ENCODE data around the gene TRERF1. TPM values are rescaled to one million over a fixed set of nuclear protein-coding genes. Genes with fewer than 3 reads are reported as not detected.

The TRERF1 gene
- total RNA-seq, 4 donors from 2014 or later: 0.47 to 0.87 (median 0.50) TPM

DNA sequence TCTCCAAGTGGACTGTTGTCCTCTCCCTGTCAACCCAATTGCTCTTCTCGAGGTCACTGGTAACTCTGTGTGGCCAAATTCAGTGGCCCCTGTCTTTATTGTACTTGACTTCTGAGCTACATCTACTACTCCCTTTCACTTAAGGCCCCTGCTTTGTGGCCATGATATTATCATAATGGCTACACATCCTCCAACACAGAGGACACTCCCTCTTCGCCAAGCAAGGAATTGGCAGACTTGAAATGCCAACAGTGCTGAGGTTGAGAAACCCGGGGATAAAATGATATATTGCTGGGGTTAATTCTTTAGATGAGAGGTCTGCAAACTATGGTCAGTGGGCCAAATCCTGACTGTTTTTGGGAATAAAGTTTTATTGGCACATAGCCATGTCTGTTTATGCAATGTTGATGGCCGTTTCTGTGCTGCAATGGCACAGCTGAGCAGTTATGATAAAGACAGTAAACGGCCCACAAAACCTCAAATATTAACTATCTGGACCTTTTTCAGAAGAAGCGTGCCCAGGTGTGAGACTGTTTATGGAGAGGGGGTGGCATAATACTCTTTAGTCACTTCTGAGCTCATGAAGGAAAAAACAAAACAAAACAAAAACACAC, 222.1 kb downstream of the TRERF1 start:
- in situ Hi-C loops (cut with MboI; ENCODE audit: low sequenced_read_pairs in 4 of 4) (loop anchor here in 1 of 4 donors (10.0 kb wide), 1 partner anchor 305 kb away; the partner anchor contains the start of genes BYSL and MED20), intact Hi-C loops (cut with DNase I; ENCODE audit: low total_unique reads) (no loop called here)
- Histone ChIP-seq H3K4me1 (no peaks in the 10 kb centered on the region), H3K4me3 (no peak overlapping the region), H3K36me3 (no peaks in the 10 kb centered on the region), H3K27me3 (no peaks in the 10 kb centered on the region), H3K27ac (no peak overlapping the region), H3K9me3 (no peaks in the 10 kb centered on the region)
- DNase-seq: no peak
- no peak for ATAC-seq
- TF ChIP-seq POLR2A (IDR thresholded peaks at IDR 0.05): no peak
- TF ChIP-seq, protein P1, sequence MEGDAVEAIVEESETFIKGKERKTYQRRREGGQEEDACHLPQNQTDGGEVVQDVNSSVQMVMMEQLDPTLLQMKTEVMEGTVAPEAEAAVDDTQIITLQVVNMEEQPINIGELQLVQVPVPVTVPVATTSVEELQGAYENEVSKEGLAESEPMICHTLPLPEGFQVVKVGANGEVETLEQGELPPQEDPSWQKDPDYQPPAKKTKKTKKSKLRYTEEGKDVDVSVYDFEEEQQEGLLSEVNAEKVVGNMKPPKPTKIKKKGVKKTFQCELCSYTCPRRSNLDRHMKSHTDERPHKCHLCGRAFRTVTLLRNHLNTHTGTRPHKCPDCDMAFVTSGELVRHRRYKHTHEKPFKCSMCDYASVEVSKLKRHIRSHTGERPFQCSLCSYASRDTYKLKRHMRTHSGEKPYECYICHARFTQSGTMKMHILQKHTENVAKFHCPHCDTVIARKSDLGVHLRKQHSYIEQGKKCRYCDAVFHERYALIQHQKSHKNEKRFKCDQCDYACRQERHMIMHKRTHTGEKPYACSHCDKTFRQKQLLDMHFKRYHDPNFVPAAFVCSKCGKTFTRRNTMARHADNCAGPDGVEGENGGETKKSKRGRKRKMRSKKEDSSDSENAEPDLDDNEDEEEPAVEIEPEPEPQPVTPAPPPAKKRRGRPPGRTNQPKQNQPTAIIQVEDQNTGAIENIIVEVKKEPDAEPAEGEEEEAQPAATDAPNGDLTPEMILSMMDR (IDR thresholded peaks at IDR 0.05 in 4 of 5, conservative IDR thresholded peaks at IDR 0.05 in 1 of 5): no peak

DNA sequence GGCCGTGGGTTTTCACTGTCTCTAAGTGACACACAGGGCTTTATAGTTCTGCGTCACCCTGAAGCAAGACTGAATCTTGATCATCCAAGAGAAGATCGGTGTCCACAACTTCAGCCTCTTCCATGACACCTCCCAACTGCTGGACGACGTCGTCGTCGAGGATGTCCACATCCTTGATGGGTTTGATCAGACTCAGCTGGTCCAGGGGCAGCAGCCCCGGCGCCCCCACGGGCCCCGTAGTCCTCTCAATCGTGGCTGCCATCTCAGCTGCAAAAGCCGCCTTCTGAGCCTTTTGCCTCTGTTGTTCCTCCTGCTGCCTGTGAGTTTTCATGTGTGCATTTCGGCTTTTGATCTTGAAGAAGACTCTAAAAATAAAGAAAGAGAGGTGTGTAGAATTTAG, 223.4 kb downstream of the TRERF1 start:
- intact Hi-C loops (cut with DNase I; ENCODE audit: low total_unique reads): no loop called here
- ATAC-seq (no peak), DNase-seq (no peak)
- H3K36me3 ChIP-seq: no peaks in the 10 kb centered on the region
- H3K4me1 ChIP-seq: no peaks in the 10 kb centered on the region
- H3K4me3 ChIP-seq: no peak overlapping the region
- no peak overlapping the region for H3K27ac ChIP-seq
- TF ChIP-seq, protein P1 (IDR thresholded peaks at IDR 0.05 in 4 of 5, conservative IDR thresholded peaks at IDR 0.05 in 1 of 5): no peak
- TF ChIP-seq POLR2A (IDR thresholded peaks at IDR 0.05): no peak
- no peaks in the 10 kb centered on the region for H3K9me3 ChIP-seq
- in situ Hi-C loops (cut with MboI; ENCODE audit: low sequenced_read_pairs in 4 of 4): loop anchor here in 1 of 4 donors (10.0 kb wide), 1 partner anchor 304 kb away; the partner anchor contains the start of genes BYSL and MED20
- H3K27me3 ChIP-seq: no peaks in the 10 kb centered on the region

DNA sequence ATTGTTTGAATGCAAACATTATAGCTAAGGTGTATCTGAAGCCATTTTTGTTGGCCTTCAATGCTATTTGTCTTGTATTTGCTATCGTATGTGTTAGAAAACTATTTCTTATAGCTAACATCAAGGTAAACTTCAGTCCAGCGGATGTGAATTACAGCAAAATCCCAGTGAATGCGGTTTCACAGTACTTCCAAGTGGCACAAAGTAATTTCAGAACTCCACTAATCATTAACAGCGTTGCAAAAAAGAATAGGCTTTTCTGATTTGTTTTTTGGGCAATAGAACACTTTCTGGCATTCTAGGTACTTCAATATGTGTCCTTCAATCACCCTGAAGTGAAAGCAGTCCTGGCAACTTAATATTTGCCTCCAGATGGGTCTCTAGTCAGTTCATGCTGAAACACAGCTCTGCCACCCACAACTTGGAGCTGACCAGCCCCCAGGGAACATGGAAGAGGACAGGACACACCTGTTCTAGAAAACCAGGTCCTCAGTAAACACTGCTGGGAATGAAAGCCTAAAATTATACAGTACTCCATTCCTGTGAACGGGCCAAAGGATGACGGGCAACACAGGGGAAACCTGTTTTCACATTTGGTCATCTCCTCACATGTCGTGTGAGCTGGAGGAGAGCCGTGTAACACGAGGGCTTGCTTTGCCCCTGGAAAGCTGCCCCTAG, 224.4 kb downstream of the TRERF1 start:
- in situ Hi-C loops (cut with MboI; ENCODE audit: low sequenced_read_pairs in 4 of 4) (loop anchor here in 1 of 4 donors (10.0 kb wide), 1 partner anchor 303 kb away; the partner anchor contains the start of genes BYSL and MED20), intact Hi-C loops (cut with DNase I; ENCODE audit: low total_unique reads) (no loop called here)
- no peak for ATAC-seq

DNA sequence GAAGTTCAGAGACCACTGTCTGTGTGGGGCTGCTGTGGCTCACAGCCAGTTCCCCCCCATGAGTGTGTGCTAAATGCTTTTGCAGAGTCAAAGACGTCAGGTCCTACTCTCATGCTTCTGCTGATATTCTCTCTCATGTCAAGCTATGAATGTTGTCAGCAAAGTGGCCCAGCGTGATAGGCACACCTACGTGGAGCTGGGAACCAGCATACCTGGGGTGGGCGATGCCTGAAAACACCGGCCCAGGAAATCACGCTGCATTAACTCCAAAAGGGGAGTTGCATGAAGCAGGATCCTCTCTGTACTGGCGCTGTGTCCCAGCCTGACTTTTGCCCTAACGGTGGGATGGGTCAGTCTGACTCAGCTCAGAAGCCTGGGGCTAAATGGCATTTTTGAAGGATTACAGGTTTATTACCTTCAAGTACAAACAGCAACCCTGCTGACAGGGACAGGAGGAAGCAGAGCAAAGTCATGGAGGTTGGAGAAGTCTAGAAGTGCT, 225.0 kb downstream of the TRERF1 start:
- Histone ChIP-seq H3K4me1 (no peaks in the 10 kb centered on the region), H3K4me3 (no peak overlapping the region), H3K27me3 (no peaks in the 10 kb centered on the region), H3K36me3 (no peaks in the 10 kb centered on the region), H3K27ac (no peak overlapping the region), H3K9me3 (no peaks in the 10 kb centered on the region)
- ATAC-seq (no peak), DNase-seq (no peak)
- in situ Hi-C loops (cut with MboI; ENCODE audit: low sequenced_read_pairs in 4 of 4) (loop anchor here in 1 of 4 donors (10.0 kb wide), 1 partner anchor 302 kb away; the partner anchor contains the start of genes BYSL and MED20), intact Hi-C loops (cut with DNase I; ENCODE audit: low total_unique reads) (no loop called here)
- TF ChIP-seq, protein P1 (IDR thresholded peaks at IDR 0.05 in 4 of 5, conservative IDR thresholded peaks at IDR 0.05 in 1 of 5): no peak
- TF ChIP-seq POLR2A (IDR thresholded peaks at IDR 0.05): no peak

More for the DNA sequence above, 224.4 kb downstream of the TRERF1 start:
- H3K27me3 ChIP-seq: no peaks in the 10 kb centered on the region
- no peak overlapping the region for H3K27ac ChIP-seq
- no peaks in the 10 kb centered on the region for H3K9me3 ChIP-seq
- no peak for DNase-seq
- no peak for TF ChIP-seq POLR2A (IDR thresholded peaks at IDR 0.05)
- TF ChIP-seq, protein P1 (IDR thresholded peaks at IDR 0.05 in 4 of 5, conservative IDR thresholded peaks at IDR 0.05 in 1 of 5): no peak
- no peak overlapping the region for H3K4me3 ChIP-seq
- no peaks in the 10 kb centered on the region for H3K4me1 ChIP-seq
- no peaks in the 10 kb centered on the region for H3K36me3 ChIP-seq

Measured in gastrocnemius medialis (tissue), 4 donors.